ENCODE data around the gene COMTD1. TPM values are rescaled to one million over a fixed set of nuclear protein-coding genes. Genes with fewer than 3 reads are reported as not detected.
"Not testable (repeated sequence)": the region's sequence is repeated elsewhere in the genome, so short reads cannot be mapped to it uniquely, and the experiment has no call there.

The COMTD1 gene
- total RNA-seq, 2 donors from 2014 or later, result 62.6 to 117 TPM

- Histone ChIP-seq H3K27me3 (no peaks in the 10 kb centered on the region), H3K36me3 (no peaks in the 10 kb centered on the region), H3K27ac (no peak overlapping the region), H3K9ac (ENCODE audit: low read depth in 2 of 2, low read length in 2 of 2) (no peak overlapping the region), H3K4me3 (no peak overlapping the region), H3K9me3 (no peaks in the 10 kb centered on the region), H3K4me1 (peaks cover 5% of the 10 kb centered on the region)
- intact Hi-C loops (cut with DNase I), result no loop called here
- no peak for DNase-seq
- TF ChIP-seq, protein P1, sequence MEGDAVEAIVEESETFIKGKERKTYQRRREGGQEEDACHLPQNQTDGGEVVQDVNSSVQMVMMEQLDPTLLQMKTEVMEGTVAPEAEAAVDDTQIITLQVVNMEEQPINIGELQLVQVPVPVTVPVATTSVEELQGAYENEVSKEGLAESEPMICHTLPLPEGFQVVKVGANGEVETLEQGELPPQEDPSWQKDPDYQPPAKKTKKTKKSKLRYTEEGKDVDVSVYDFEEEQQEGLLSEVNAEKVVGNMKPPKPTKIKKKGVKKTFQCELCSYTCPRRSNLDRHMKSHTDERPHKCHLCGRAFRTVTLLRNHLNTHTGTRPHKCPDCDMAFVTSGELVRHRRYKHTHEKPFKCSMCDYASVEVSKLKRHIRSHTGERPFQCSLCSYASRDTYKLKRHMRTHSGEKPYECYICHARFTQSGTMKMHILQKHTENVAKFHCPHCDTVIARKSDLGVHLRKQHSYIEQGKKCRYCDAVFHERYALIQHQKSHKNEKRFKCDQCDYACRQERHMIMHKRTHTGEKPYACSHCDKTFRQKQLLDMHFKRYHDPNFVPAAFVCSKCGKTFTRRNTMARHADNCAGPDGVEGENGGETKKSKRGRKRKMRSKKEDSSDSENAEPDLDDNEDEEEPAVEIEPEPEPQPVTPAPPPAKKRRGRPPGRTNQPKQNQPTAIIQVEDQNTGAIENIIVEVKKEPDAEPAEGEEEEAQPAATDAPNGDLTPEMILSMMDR (IDR thresholded peaks at IDR 0.05), result no peak
These were observed 27.6 kb downstream of the COMTD1 start for GRCh38 chr10:75208181-75208580.

GRCh38 chr10:75207857-75208144, 28.0 kb downstream of the COMTD1 start:
- no peak overlapping the region for H3K4me3 ChIP-seq
- TF ChIP-seq, protein P1 (IDR thresholded peaks at IDR 0.05), result no peak
- no peak overlapping the region for H3K27ac ChIP-seq
- no peak overlapping the region for H3K9ac ChIP-seq (ENCODE audit: low read depth in 2 of 2, low read length in 2 of 2)
- peaks cover 5% of the 10 kb centered on the region for H3K4me1 ChIP-seq
- H3K36me3 ChIP-seq, result no peaks in the 10 kb centered on the region
- no peaks in the 10 kb centered on the region for H3K27me3 ChIP-seq
- no peaks in the 10 kb centered on the region for H3K9me3 ChIP-seq
- DNase-seq, result no peak
- intact Hi-C loops (cut with DNase I), result no loop called here

DNA sequence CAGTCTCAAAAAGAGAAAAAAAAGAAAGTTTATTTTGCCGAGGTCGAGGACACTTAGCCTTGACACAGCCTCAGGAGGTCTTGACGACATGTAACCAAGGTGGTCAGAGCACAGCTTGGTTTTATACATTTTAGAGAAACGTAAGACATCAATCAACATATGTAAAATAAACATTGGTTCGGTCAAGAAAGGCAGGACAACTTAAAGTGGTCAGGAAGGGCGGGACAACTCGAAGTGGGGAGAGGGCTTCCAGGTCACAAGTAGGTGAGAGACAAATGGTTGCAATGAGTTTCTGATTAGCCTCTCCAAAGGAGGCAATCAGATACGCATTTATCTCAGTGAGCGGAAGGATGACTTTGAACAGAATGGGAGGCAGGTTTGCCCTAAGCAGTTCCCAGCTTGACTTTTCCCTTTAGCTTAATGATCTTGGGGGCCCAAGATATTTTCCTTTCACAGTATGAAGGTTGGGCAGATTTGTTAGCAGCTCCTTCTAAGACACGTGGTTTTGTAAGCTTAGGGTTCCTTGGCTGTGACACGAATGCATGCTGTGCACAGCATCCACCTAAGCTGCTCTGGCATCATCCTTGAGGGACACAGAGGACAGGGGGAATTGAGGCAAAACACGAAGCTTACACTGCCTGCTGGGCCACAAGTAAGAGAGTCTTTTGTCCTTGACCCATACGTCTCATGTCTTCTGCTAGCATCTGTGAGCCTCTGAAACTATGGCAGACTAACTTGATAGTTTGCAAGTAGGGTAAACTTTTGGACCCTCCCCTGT, 28.5 kb downstream of the COMTD1 start:
- DNase-seq, result no peak
- H3K9ac ChIP-seq (ENCODE audit: low read depth in 2 of 2, low read length in 2 of 2), result no peak overlapping the region
- peaks cover 5% of the 10 kb centered on the region for H3K4me1 ChIP-seq
- no peaks in the 10 kb centered on the region for H3K27me3 ChIP-seq
- H3K4me3 ChIP-seq, result no peak overlapping the region
- intact Hi-C loops (cut with DNase I), result no loop called here
- H3K36me3 ChIP-seq, result no peaks in the 10 kb centered on the region
- H3K27ac ChIP-seq, result no peak overlapping the region
- no peaks in the 10 kb centered on the region for H3K9me3 ChIP-seq
- TF ChIP-seq, protein P1 (IDR thresholded peaks at IDR 0.05), result no peak

DNA sequence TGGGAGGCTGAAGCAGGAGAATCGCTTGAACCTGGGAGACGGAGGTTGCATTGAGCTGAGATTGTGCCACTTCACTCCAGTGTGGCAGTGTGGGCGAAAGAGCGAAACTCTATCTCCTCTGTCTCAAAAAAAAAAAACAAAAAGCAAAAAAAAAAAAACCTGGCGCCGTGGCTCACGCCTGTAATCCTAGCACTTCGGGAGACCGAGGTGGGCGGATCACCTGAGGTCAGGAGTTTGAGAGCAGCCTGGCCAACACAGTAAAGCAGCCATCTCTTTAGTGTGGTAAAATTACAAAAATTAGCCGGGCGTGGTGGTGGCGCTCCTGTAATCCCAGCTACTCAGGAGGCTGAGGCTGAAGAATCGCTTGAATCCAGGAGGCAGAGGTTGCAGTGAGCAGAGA, 29.1 kb downstream of the COMTD1 start:
- H3K9me3 ChIP-seq; H3K36me3 ChIP-seq; H3K27me3 ChIP-seq; intact Hi-C loops (cut with DNase I); H3K9ac ChIP-seq (ENCODE audit: low read depth in 2 of 2, low read length in 2 of 2); H3K4me1 ChIP-seq; DNase-seq; H3K4me3 ChIP-seq; H3K27ac ChIP-seq: not testable (repeated sequence)

DNA sequence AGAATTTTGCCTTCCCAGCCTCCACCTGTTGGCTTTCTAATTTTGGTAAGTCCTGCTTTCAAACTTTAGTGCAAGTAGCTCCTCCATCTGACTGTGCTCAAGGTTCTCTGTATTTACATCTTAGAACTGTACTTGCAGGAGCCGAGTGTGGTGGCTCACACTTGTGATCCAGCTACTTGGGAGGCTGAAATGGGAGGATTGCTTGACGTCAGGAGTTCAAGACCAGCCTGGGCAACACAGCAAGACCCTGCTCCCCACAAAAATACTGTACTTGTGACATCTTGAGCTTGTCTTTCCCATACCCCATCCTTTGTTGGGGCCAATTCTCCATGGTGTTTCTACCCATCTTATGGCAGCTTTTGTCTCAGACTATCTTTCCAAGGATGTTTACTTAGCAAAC, 29.8 kb downstream of the COMTD1 start:
- no peaks in the 10 kb centered on the region for H3K27me3 ChIP-seq
- DNase-seq, result no peak
- no peak overlapping the region for H3K4me3 ChIP-seq
- no peaks in the 10 kb centered on the region for H3K9me3 ChIP-seq
- H3K9ac ChIP-seq (ENCODE audit: low read depth in 2 of 2, low read length in 2 of 2), result no peak overlapping the region
- no peaks in the 10 kb centered on the region for H3K36me3 ChIP-seq
- intact Hi-C loops (cut with DNase I), result no loop called here
- H3K4me1 ChIP-seq, result peaks cover 5% of the 10 kb centered on the region
- H3K27ac ChIP-seq, result no peak overlapping the region
- TF ChIP-seq, protein P1 (IDR thresholded peaks at IDR 0.05), result no peak

DNA sequence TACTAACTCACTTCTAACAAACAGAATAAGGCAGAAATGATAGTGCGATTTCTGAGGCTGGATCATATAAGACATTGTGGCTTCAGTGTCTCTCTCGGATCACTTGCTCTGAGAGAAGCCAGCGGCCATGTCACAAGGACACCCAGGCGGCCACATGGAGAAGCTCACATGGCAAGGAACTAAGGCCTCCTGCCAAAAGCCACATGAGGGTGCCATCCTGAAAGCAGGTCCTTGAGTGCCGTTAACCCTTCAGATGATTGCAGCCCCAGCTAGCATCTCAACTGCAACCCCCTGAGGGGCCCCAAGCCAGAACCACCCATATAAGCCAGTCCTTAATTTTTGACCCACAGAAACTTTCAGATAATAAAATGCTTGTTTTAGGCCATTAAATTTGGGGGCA, 32.0 kb downstream of the COMTD1 start:
- Histone ChIP-seq H3K9ac (ENCODE audit: low read depth in 2 of 2, low read length in 2 of 2) (no peak overlapping the region), H3K9me3 (no peaks in the 10 kb centered on the region), H3K4me3 (no peak overlapping the region), H3K27ac (peak overlapping the region; percentile 24), H3K36me3 (no peaks in the 10 kb centered on the region), H3K27me3 (no peaks in the 10 kb centered on the region), H3K4me1 (peaks cover 5% of the 10 kb centered on the region)
- TF ChIP-seq, protein P1 (IDR thresholded peaks at IDR 0.05), result no peak
- DNase-seq, result no peak
- intact Hi-C loops (cut with DNase I), result no loop called here

- Histone ChIP-seq H3K9ac (ENCODE audit: low read depth in 2 of 2, low read length in 2 of 2) (peak overlapping the region in 1 of 2 donors; percentile 5), H3K27ac (peak overlapping the region; percentile 24)
- DNase-seq; H3K9me3 ChIP-seq; intact Hi-C loops (cut with DNase I); H3K4me3 ChIP-seq; H3K4me1 ChIP-seq; H3K36me3 ChIP-seq; H3K27me3 ChIP-seq: not testable (repeated sequence)
These were observed 32.6 kb downstream of the COMTD1 start for GRCh38 chr10:75203046-75203620.

Data from colonic mucosa (tissue), 4 donors.